Keratinocyte (primary cell): ENCODE data around the gene IFITM10. TPM values are rescaled to one million over a fixed set of nuclear protein-coding genes. Genes with fewer than 3 reads are reported as not detected.

ENCODE experiments used
- DNase-seq: peaks from one replicate; pipeline ENCODE4 v3.0.0-alpha.2; 2011; ENCODE audit warnings: low read depth, missing footprints, low spot score
- FAIRE-seq: peaks from 2 replicates; lab custom pipeline; 2011; peaks lifted over from hg19 to GRCh38; lab: Jason Lieb, UNC
- H2AFZ ChIP-seq: 2 replicates; pipeline ENCODE4 v1.6.0; 2012; ENCODE audit warnings: low read length, control low read depth, inconsistent platforms; ENCODE audit not compliant: control insufficient read depth
- H3K27ac ChIP-seq: 2 replicates; pipeline ENCODE4 v1.5.1; 2011; ENCODE audit warnings: low read length; ENCODE audit not compliant: control insufficient read depth, insufficient read depth
- H3K27me3 ChIP-seq: 3 replicates; pipeline ENCODE4 v1.6.0; 2011; ENCODE audit warnings: low read length; ENCODE audit not compliant: control insufficient read depth, insufficient read depth; ENCODE audit errors: extremely low read depth
- H3K36me3 ChIP-seq, 2 experiments: 2 replicates in 1 of 2; 3 replicates in 1 of 2; pipeline ENCODE4 v1.5.1; 2011; ENCODE audit warnings: low read length in 2 of 2, mild to moderate bottlenecking in 1 of 2; ENCODE audit not compliant: control insufficient read depth in 2 of 2, insufficient read depth in 2 of 2; ENCODE audit errors: extremely low read depth in 1 of 2
- H3K4me1 ChIP-seq: 3 replicates; pipeline ENCODE4 v1.5.1; 2011; ENCODE audit warnings: low read length; ENCODE audit not compliant: control insufficient read depth, insufficient read depth; ENCODE audit errors: extremely low read depth
- H3K4me2 ChIP-seq: 3 replicates; pipeline ENCODE4 v1.6.0; 2011; ENCODE audit warnings: low read depth, low read length; ENCODE audit not compliant: control insufficient read depth, insufficient read depth; ENCODE audit errors: extremely low read depth
- H3K4me3 ChIP-seq, 3 experiments: fragments of 200-600 bp in 1 of 3; sonication (generic) in 1 of 3; 2 replicates in 2 of 3; 3 replicates in 1 of 3; pipeline ENCODE4 v1.5.1; 2011 to 2016; ENCODE audit warnings: low read length in 3 of 3, mild to moderate bottlenecking in 3 of 3, control low read depth in 2 of 3, inconsistent platforms in 1 of 3, low read depth in 1 of 3, mixed read lengths in 1 of 3, mixed run types in 1 of 3, moderate library complexity in 1 of 3; ENCODE audit not compliant: control insufficient read depth in 2 of 3, insufficient read depth in 2 of 3; ENCODE audit errors: extremely low read depth in 1 of 3
- H3K79me2 ChIP-seq: 2 replicates; pipeline ENCODE4 v1.6.0; 2012; ENCODE audit warnings: low read length; ENCODE audit not compliant: control insufficient read depth, insufficient read depth
- H3K9ac ChIP-seq: 3 replicates; pipeline ENCODE4 v1.6.0; 2011; ENCODE audit warnings: low read length; ENCODE audit not compliant: control insufficient read depth, insufficient read depth; ENCODE audit errors: extremely low read depth
- H3K9me1 ChIP-seq: 3 replicates; pipeline ENCODE4 v1.6.0; 2011; ENCODE audit warnings: low read length; ENCODE audit not compliant: control insufficient read depth, insufficient read depth; ENCODE audit errors: extremely low read depth
- H3K9me3 ChIP-seq: 2 replicates; pipeline ENCODE4 v1.5.1; 2012; ENCODE audit warnings: low read depth, low read length; ENCODE audit not compliant: control insufficient read depth
- H4K20me1 ChIP-seq: 3 replicates; pipeline ENCODE4 v1.6.0; 2011; ENCODE audit warnings: low read length; ENCODE audit not compliant: control insufficient read depth, insufficient read depth; ENCODE audit errors: extremely low read depth
- CTCF ChIP-seq, 3 experiments: IDR thresholded peaks in 1 of 3; conservative IDR thresholded peaks in 1 of 3; optimal IDR thresholded peaks in 1 of 3; 2 replicates in 2 of 3; 3 replicates in 1 of 3; pipeline versions ENCODE3 to v1.5.1; 2011; ENCODE audit warnings: low read length in 3 of 3, mild to moderate bottlenecking in 3 of 3, moderate library complexity in 2 of 3, control low read depth in 1 of 3, inconsistent platforms in 1 of 3; ENCODE audit not compliant: insufficient read depth in 2 of 3; ENCODE audit errors: extremely low read depth in 1 of 3
- EZH2 ChIP-seq: IDR thresholded peaks from one replicate; pipeline ENCODE4 v1.6.1; 2012; ENCODE audit warnings: inconsistent platforms, mild to moderate bottlenecking, low read length, moderate library complexity
- dilution Hi-C: fragments of 300-500 bp; cut with MboI; formaldehyde crosslinking; loops from one replicate; pipeline ENCODE4 v1.7.0; 2020; ENCODE audit warnings: low sequenced_read_pairs; ENCODE audit not compliant: extremely low pct_ligation_motif_present
- polyA plus RNA-seq, 5 experiments: library from polyadenylated mRNA; depleted of rRNA in 3 of 5; stranded (reverse) in 3 of 5; stranded (forward) in 1 of 5; unstranded in 1 of 5; fragments of >200 nt; gene quantifications; 1 replicate in 1 of 5; 2 replicates in 3 of 5; 3 replicates in 1 of 5; pipeline versions ENCODE4 v1.2.1 to v1.2.3, GENCODE V29; 2011 to 2012; ENCODE audit warnings: missing spikeins in 2 of 5, low read depth in 1 of 5, low replicate concordance in 1 of 5

IFITM10 gene
- polyA plus RNA-seq, 1 donor (not counting 4 experiments of a cell fraction or from before 2014, with no cell fraction given), result 0.14 TPM

GRCh38 chr11:1714908-1715885 lies 35.2 kb downstream of the IFITM10 start:
- Histone ChIP-seq H3K36me3 (no peaks in the 10 kb centered on the region), H3K27ac (no peak overlapping the region), H3K9ac (no peak overlapping the region), H4K20me1 (no peaks in the 10 kb centered on the region), H3K9me3 (no peaks in the 10 kb centered on the region), H3K27me3 (no peaks in the 10 kb centered on the region), H3K4me3 (no peak overlapping the region), H3K4me2 (no peak overlapping the region), H3K9me1 (no peaks in the 10 kb centered on the region), H3K4me1 (no peaks in the 10 kb centered on the region), H2AFZ (no peak overlapping the region), H3K79me2 (no peaks in the 10 kb centered on the region)
- TF ChIP-seq EZH2, result no peak
- DNase-seq, result no peak
- dilution Hi-C loops, result no loop called here
- no peak for FAIRE-seq

- Histone ChIP-seq H2AFZ (no peak overlapping the region), H3K9ac (no peak overlapping the region), H3K9me3 (no peaks in the 10 kb centered on the region), H3K36me3 (no peaks in the 10 kb centered on the region), H3K4me1 (peaks cover 8% of the 10 kb centered on the region), H3K9me1 (no peaks in the 10 kb centered on the region), H3K79me2 (no peaks in the 10 kb centered on the region), H4K20me1 (no peaks in the 10 kb centered on the region), H3K27me3 (peaks cover 4% of the 10 kb centered on the region), H3K27ac (no peak overlapping the region), H3K4me2 (no peak overlapping the region), H3K4me3 (no peak overlapping the region)
- FAIRE-seq, result no peak
- dilution Hi-C loops, result no loop called here
- no peak for DNase-seq
- no peak for TF ChIP-seq CTCF (optimal IDR thresholded peaks at IDR 0.05 in 1 of 3, IDR thresholded peaks at IDR 0.05 in 1 of 3, conservative IDR thresholded peaks at IDR 0.05 in 1 of 3; ENCODE audit: extremely low read depth in 1 of 3, insufficient read depth in 2 of 3, low read length in 3 of 3)
Measured at GRCh38 chr11:1708716-1709115, 41.7 kb downstream of the IFITM10 start.
